ENCODE measurements around the gene MSRB1.

Gene MSRB1

DNA sequence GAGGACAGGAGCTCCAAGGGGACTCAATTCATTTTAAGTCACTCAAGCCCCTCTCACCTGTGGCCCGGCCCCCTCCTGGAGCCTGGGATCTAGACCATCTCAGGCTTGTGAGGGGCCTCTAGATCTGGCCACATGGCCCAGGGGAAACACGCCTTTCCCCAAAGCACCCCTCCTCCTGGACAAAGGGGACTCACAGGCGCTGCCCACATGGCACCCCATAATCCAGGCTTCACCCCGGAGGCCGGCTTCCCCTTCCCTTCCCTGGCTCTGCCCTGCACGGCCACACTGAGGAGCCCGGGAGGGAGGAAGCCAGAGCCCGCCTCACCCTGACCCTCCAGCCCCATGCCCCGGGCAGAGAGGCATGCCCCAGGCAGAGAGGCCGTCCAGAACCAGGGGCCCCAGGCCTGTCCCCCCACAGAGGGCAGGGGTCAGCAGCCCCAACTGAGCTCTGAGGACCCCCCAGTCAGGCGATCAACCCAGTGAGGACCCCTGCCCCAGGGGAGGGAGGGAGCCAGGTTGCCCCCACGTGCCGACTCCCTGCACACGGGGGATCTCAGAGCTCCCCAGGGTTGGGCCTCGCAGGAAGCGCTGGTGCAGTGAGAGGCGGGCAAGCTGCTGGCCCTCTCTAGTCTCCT is 35.7 kb downstream of the MSRB1 start:
- no peak for TF ChIP-seq FOXM1 (IDR thresholded peaks at IDR 0.05; ENCODE audit: borderline replicate concordance, low read depth)
- TF ChIP-seq ZBTB7A (IDR thresholded peaks at IDR 0.05; ENCODE audit: low read depth), result no peak
- TF ChIP-seq TEAD4 (IDR thresholded peaks at IDR 0.05), result no peak
- TF ChIP-seq TCF12 (IDR thresholded peaks at IDR 0.05; ENCODE audit: low read depth), result no peak
- no peak for TF ChIP-seq USF1 (IDR thresholded peaks at IDR 0.05)
- no peak for TF ChIP-seq NFIC (IDR thresholded peaks at IDR 0.05)
- TF ChIP-seq TAF1 (IDR thresholded peaks at IDR 0.05; ENCODE audit: low read depth), result no peak
- no peak for TF ChIP-seq EGR1 (IDR thresholded peaks at IDR 0.05)
- no peak for TF ChIP-seq CEBPB (IDR thresholded peaks at IDR 0.05)
- TF ChIP-seq MAX (IDR thresholded peaks at IDR 0.05), result no peak
- TF ChIP-seq, protein P1, sequence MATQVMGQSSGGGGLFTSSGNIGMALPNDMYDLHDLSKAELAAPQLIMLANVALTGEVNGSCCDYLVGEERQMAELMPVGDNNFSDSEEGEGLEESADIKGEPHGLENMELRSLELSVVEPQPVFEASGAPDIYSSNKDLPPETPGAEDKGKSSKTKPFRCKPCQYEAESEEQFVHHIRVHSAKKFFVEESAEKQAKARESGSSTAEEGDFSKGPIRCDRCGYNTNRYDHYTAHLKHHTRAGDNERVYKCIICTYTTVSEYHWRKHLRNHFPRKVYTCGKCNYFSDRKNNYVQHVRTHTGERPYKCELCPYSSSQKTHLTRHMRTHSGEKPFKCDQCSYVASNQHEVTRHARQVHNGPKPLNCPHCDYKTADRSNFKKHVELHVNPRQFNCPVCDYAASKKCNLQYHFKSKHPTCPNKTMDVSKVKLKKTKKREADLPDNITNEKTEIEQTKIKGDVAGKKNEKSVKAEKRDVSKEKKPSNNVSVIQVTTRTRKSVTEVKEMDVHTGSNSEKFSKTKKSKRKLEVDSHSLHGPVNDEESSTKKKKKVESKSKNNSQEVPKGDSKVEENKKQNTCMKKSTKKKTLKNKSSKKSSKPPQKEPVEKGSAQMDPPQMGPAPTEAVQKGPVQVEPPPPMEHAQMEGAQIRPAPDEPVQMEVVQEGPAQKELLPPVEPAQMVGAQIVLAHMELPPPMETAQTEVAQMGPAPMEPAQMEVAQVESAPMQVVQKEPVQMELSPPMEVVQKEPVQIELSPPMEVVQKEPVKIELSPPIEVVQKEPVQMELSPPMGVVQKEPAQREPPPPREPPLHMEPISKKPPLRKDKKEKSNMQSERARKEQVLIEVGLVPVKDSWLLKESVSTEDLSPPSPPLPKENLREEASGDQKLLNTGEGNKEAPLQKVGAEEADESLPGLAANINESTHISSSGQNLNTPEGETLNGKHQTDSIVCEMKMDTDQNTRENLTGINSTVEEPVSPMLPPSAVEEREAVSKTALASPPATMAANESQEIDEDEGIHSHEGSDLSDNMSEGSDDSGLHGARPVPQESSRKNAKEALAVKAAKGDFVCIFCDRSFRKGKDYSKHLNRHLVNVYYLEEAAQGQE (IDR thresholded peaks at IDR 0.05; ENCODE audit: low read depth), result no peak
- no peak for TF ChIP-seq YY1 (IDR thresholded peaks at IDR 0.05; ENCODE audit: low read depth)
- TF ChIP-seq RAD21 (IDR thresholded peaks at IDR 0.05; ENCODE audit: low read depth), result no peak
- no peak for TF ChIP-seq CREB1 (IDR thresholded peaks at IDR 0.05; ENCODE audit: low read depth)
- TF ChIP-seq EP300 (IDR thresholded peaks at IDR 0.05; ENCODE audit: borderline replicate concordance), result no peak

DNA sequence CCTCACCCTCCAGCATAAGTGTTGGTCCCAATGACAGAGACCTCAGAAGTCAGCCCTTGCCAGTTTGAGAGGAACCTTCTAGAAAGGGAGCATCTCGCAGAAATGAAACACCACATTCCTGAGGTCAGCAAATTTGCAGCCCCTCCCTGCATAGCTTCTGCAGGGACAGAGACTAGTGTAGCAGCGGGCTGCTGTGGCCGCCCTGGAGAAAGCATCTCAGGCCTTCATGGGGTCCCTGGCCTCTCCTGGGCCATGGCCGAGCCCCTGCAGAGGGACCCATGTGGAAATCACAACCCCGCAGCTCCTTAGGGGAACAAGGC is 36.2 kb downstream of the MSRB1 start:
- TF ChIP-seq EP300 (IDR thresholded peaks at IDR 0.05; ENCODE audit: borderline replicate concordance) (no peak), TCF12 (IDR thresholded peaks at IDR 0.05; ENCODE audit: low read depth) (no peak), FOXM1 (IDR thresholded peaks at IDR 0.05; ENCODE audit: borderline replicate concordance, low read depth) (no peak), TEAD4 (IDR thresholded peaks at IDR 0.05) (no peak), EGR1 (IDR thresholded peaks at IDR 0.05) (no peak), YY1 (IDR thresholded peaks at IDR 0.05; ENCODE audit: low read depth) (no peak), MAX (IDR thresholded peaks at IDR 0.05) (no peak), USF1 (IDR thresholded peaks at IDR 0.05) (no peak), CREB1 (IDR thresholded peaks at IDR 0.05; ENCODE audit: low read depth) (no peak), NFIC (IDR thresholded peaks at IDR 0.05) (no peak), RAD21 (IDR thresholded peaks at IDR 0.05; ENCODE audit: low read depth) (no peak), CEBPB (IDR thresholded peaks at IDR 0.05) (no peak), ZBTB7A (IDR thresholded peaks at IDR 0.05; ENCODE audit: low read depth) (no peak), TAF1 (IDR thresholded peaks at IDR 0.05; ENCODE audit: low read depth) (no peak)
- TF ChIP-seq, protein P1 (IDR thresholded peaks at IDR 0.05; ENCODE audit: low read depth), result no peak

GRCh38 chr16:1906055-1906845 is 36.7 kb downstream of the MSRB1 start:
- TF ChIP-seq EGR1 (IDR thresholded peaks at IDR 0.05) (no peak), MAX (IDR thresholded peaks at IDR 0.05) (no peak), USF1 (IDR thresholded peaks at IDR 0.05) (no peak), CREB1 (IDR thresholded peaks at IDR 0.05; ENCODE audit: low read depth) (no peak), YY1 (IDR thresholded peaks at IDR 0.05; ENCODE audit: low read depth) (no peak)

GRCh38 chr16:1903845-1904840 is 38.9 kb downstream of the MSRB1 start:
- no peak for TF ChIP-seq USF1 (IDR thresholded peaks at IDR 0.05)
- no peak for TF ChIP-seq ZBTB7A (IDR thresholded peaks at IDR 0.05; ENCODE audit: low read depth)
- no peak for TF ChIP-seq EP300 (IDR thresholded peaks at IDR 0.05; ENCODE audit: borderline replicate concordance)
- TF ChIP-seq NFIC (IDR thresholded peaks at IDR 0.05), result no peak
- TF ChIP-seq MAX (IDR thresholded peaks at IDR 0.05), result no peak
- TF ChIP-seq CREB1 (IDR thresholded peaks at IDR 0.05; ENCODE audit: low read depth), result no peak
- TF ChIP-seq YY1 (IDR thresholded peaks at IDR 0.05; ENCODE audit: low read depth), result no peak
- TF ChIP-seq TAF1 (IDR thresholded peaks at IDR 0.05; ENCODE audit: low read depth), result no peak
- no peak for TF ChIP-seq TCF12 (IDR thresholded peaks at IDR 0.05; ENCODE audit: low read depth)
- TF ChIP-seq CEBPB (IDR thresholded peaks at IDR 0.05), result no peak
- TF ChIP-seq, protein P1 (IDR thresholded peaks at IDR 0.05; ENCODE audit: low read depth), result no peak
- TF ChIP-seq FOXM1 (IDR thresholded peaks at IDR 0.05; ENCODE audit: borderline replicate concordance, low read depth), result no peak
- TF ChIP-seq RAD21 (IDR thresholded peaks at IDR 0.05; ENCODE audit: low read depth), result no peak

Measured in Ishikawa (cell line).